ENCODE measurements around the gene PSPN. TPM values are rescaled to one million over a fixed set of nuclear protein-coding genes. Genes with fewer than 3 reads are reported as not detected.

The PSPN gene
- total and polyA plus RNA-seq, 2 of the 13 experiments (the other 11 are each of a cell fraction or from before 2014, with no cell fraction given), result 0.69 to 1.1 TPM

GRCh38 chr19:6378041-6378440 is 2.3 kb upstream of the PSPN start:
- Histone ChIP-seq H3K9me3 (ENCODE audit: low read length) (no peaks in the 10 kb centered on the region), H3K4me2 (ENCODE audit: low read depth, low read length) (no peak overlapping the region), H3K4me1 (ENCODE audit: insufficient read depth, low read length) (peaks cover 7% of the 10 kb centered on the region), H3K36me3 (replicated peaks in 1 of 2; ENCODE audit: control insufficient read depth in 1 of 2, insufficient read depth in 2 of 2, low read length in 2 of 2) (peaks cover 16 to 38% of the 10 kb centered on the region in 2 experiments), H3K27me3 (ENCODE audit: control insufficient read depth in 1 of 2, insufficient read depth in 2 of 2, low read length in 2 of 2) (no peaks in the 10 kb centered on the region), H2AFZ (ENCODE audit: low read length) (no peak overlapping the region), H3K4me3 (replicated peaks in 1 of 3; ENCODE audit: insufficient read depth in 1 of 3, low read depth in 2 of 3, low read length in 3 of 3) (no peak overlapping the region), H3K79me2 (ENCODE audit: insufficient read depth, low read length) (no peaks in the 10 kb centered on the region), H3K27ac (ENCODE audit: extremely low read length, insufficient read depth, low read length) (no peak overlapping the region), H3K9ac (ENCODE audit: insufficient read depth, low read depth, low read length) (no peak overlapping the region), H4K20me1 (ENCODE audit: insufficient read depth, low read length) (peaks cover 3% of the 10 kb centered on the region; the same call in 1 of the 2 replicates)
- 91% methylated on average over 5 of the region's 6 CpGs for WGBS (ENCODE audit: low lambda C conversion rate)
- intact Hi-C loops (cut with micrococcal nuclease; ENCODE audit: unreplicated experiment), result no loop called here
- no peak for DNase-seq (ENCODE audit: low spot score)
- no peak for FAIRE-seq
- ATAC-seq, result no peak
- in situ Hi-C loops (cut with HindIII; ENCODE audit: extremely low pct_ligation_motif_present, low pct_unique_long_range_greater_than_20kb), result no loop called here
- TF ChIP-seq MAFK (conservative IDR thresholded peaks at IDR 0.05 in 1 of 2, IDR thresholded peaks at IDR 0.05 in 1 of 2; ENCODE audit: low read length in 2 of 2), result 0 out of 4 replicates have a peak, but pooled peaks of 1 of the 2 experiments have one; percentile 23
- no peak for TF ChIP-seq ZNF790 (CRISPR knock-in tag; IDR thresholded peaks at IDR 0.05; ENCODE audit: borderline replicate concordance)
- peak; percentile 4; the same call in 1 of the 2 replicates for TF ChIP-seq POLR2G (IDR thresholded peaks at IDR 0.05; ENCODE audit: low read depth, low read length)
- no TSS peak for BruUV-seq (replicated peaks)
- CTCF ChIA-PET (ENCODE audit: low intra/inter-chr PET ratio, low total read pairs), result no interaction called here
- POLR2A ChIA-PET, result interaction anchor here (0.7 kb wide), 1 partner anchor 1301 kb away, joined by 3 read pairs; no protein-coding TSS in a partner anchor

GRCh38 chr19:6376512-6377190 is 918 bp upstream of the PSPN start:
- in situ Hi-C loops (cut with HindIII; ENCODE audit: extremely low pct_ligation_motif_present, low pct_unique_long_range_greater_than_20kb), result no loop called here
- BruUV-seq (replicated peaks), result no TSS peak
- H3K4me1 ChIP-seq (ENCODE audit: insufficient read depth, low read length), result peaks cover 13% of the 10 kb centered on the region
- FAIRE-seq (no peak), ATAC-seq (no peak), DNase-seq (ENCODE audit: low spot score) (no peak)
- H4K20me1 ChIP-seq (ENCODE audit: insufficient read depth, low read length), result peaks cover 3% of the 10 kb centered on the region; the same call in 1 of the 2 replicates
- TF ChIP-seq ZNF326 (CRISPR knock-in tag; IDR thresholded peaks at IDR 0.05; ENCODE audit: borderline replicate concordance) (0 out of 2 replicates have a peak, but pooled peaks have one; percentile 33), MXD3 (CRISPR knock-in tag; IDR thresholded peaks at IDR 0.05) (no peak), POLR2G (IDR thresholded peaks at IDR 0.05; ENCODE audit: low read depth, low read length) (peak; percentile 57)
- no peaks in the 10 kb centered on the region for H3K9me3 ChIP-seq (ENCODE audit: low read length)
- POLR2A ChIA-PET, result no interaction called here
- intact Hi-C loops (cut with micrococcal nuclease; ENCODE audit: unreplicated experiment), result no loop called here
- H3K4me2 ChIP-seq (ENCODE audit: low read depth, low read length), result no peak overlapping the region
- H3K4me3 ChIP-seq (replicated peaks in 1 of 3; ENCODE audit: insufficient read depth in 1 of 3, low read depth in 2 of 3, low read length in 3 of 3), result no peak overlapping the region
- no peaks in the 10 kb centered on the region for H3K79me2 ChIP-seq (ENCODE audit: insufficient read depth, low read length)
- no peaks in the 10 kb centered on the region for H3K27me3 ChIP-seq (ENCODE audit: control insufficient read depth in 1 of 2, insufficient read depth in 2 of 2, low read length in 2 of 2)
- no peak overlapping the region for H2AFZ ChIP-seq (ENCODE audit: low read length)
- no peak overlapping the region for H3K27ac ChIP-seq (ENCODE audit: extremely low read length, insufficient read depth, low read length)
- CTCF ChIA-PET (ENCODE audit: low intra/inter-chr PET ratio, low total read pairs), result no interaction called here
- WGBS (ENCODE audit: low lambda C conversion rate), result 96% methylated on average over 15 of the region's 19 CpGs
- H3K36me3 ChIP-seq (replicated peaks in 1 of 2; ENCODE audit: control insufficient read depth in 1 of 2, insufficient read depth in 2 of 2, low read length in 2 of 2), result peaks cover 14 to 28% of the 10 kb centered on the region in 2 experiments
- no peak overlapping the region for H3K9ac ChIP-seq (ENCODE audit: insufficient read depth, low read depth, low read length)

All from HepG2 (cell line).